Endothelial cell of umbilical vein (primary cell): ENCODE measurements around the gene ACBD3. TPM values are rescaled to one million over a fixed set of nuclear protein-coding genes. Genes with fewer than 3 reads are reported as not detected.

ENCODE experiments used
- BruUV-seq: library from RNA; stranded (reverse); fragments of 400-500 nt; replicated peaks from 2 replicates; lab custom pipeline; 2021; lab: Mats Ljungman, UMichigan
- CTCF ChIA-PET: fragments of 300-600, 350-600 bp; sonication (Branson Sonifier 250); formaldehyde crosslinking; loops from one replicate; lab custom pipeline; 2021; ENCODE audit warnings: antibody characterized with exemption, inconsistent platforms; lab: Charles Lee
- POLR2A ChIA-PET: fragments of 300-600, 350-600 bp; sonication (Branson Sonifier 250); formaldehyde crosslinking; loops from one replicate; lab custom pipeline; 2021; ENCODE audit warnings: antibody characterized with exemption, inconsistent platforms; lab: Charles Lee
- DNase-seq: peaks from one replicate; pipeline ENCODE4 v3.0.0-alpha.2; 2011; ENCODE audit warnings: low read depth, low spot score
- FAIRE-seq: peaks from 2 replicates; lab custom pipeline; 2011; peaks lifted over from hg19 to GRCh38; lab: Jason Lieb, UNC
- H2AFZ ChIP-seq: 2 replicates; pipeline ENCODE4 v1.6.0; 2012; ENCODE audit warnings: low read depth, low read length, control low read depth, inconsistent platforms
- H3K27ac ChIP-seq: 2 replicates; pipeline ENCODE4 v1.5.1; 2011; ENCODE audit warnings: low read depth, mild to moderate bottlenecking, control low read depth, low read length, moderate library complexity; ENCODE audit not compliant: insufficient read depth
- H3K27me3 ChIP-seq, 2 experiments: 2 replicates each; pipeline versions ENCODE4 v1.6.0 to v1.6.1; 2011; ENCODE audit warnings: low read length in 2 of 2, mixed read lengths in 1 of 2; ENCODE audit not compliant: control insufficient read depth in 2 of 2, insufficient read depth in 2 of 2
- H3K36me3 ChIP-seq, 2 experiments: 2 replicates in 1 of 2; 3 replicates in 1 of 2; pipeline ENCODE4 v1.5.1; 2011; ENCODE audit warnings: low read length in 2 of 2, mild to moderate bottlenecking in 1 of 2, moderate library complexity in 1 of 2; ENCODE audit not compliant: control insufficient read depth in 2 of 2, insufficient read depth in 2 of 2; ENCODE audit errors: extremely low read depth in 1 of 2
- H3K4me1 ChIP-seq: 3 replicates; pipeline ENCODE4 v1.5.1; 2011; ENCODE audit warnings: mild to moderate bottlenecking, low read length; ENCODE audit not compliant: control insufficient read depth, insufficient read depth; ENCODE audit errors: extremely low read depth
- H3K4me2 ChIP-seq: 2 replicates; pipeline ENCODE4 v1.6.1; 2011; ENCODE audit warnings: low read length, control low read depth, mixed read lengths; ENCODE audit not compliant: insufficient read depth
- H3K4me3 ChIP-seq, 3 experiments: fragments of 200-600 bp in 1 of 3; sonication (generic), shearing (Covaris generic) in 1 of 3; replicated peaks in 1 of 3; 2 replicates each; pipeline ENCODE4 v1.5.1; 2011 to 2016; ENCODE audit warnings: control low read depth in 3 of 3, low read length in 3 of 3, mild to moderate bottlenecking in 2 of 3, inconsistent platforms in 1 of 3, low read depth in 1 of 3, moderate library complexity in 1 of 3; ENCODE audit not compliant: insufficient read depth in 1 of 3
- H3K79me2 ChIP-seq: 2 replicates; pipeline ENCODE4 v1.6.0; 2012; ENCODE audit warnings: low read length, inconsistent platforms; ENCODE audit not compliant: control insufficient read depth, insufficient read depth
- H3K9ac ChIP-seq: replicated peaks from 2 replicates; pipeline ENCODE3; 2011; ENCODE audit warnings: low read length, control low read depth; ENCODE audit not compliant: insufficient read depth; ENCODE audit errors: extremely low read depth
- H3K9me1 ChIP-seq: replicated peaks from 3 replicates; pipeline ENCODE4 v1.6.0; 2011; ENCODE audit warnings: mild to moderate bottlenecking, low read length; ENCODE audit not compliant: control insufficient read depth, insufficient read depth; ENCODE audit errors: extremely low read depth
- H3K9me3 ChIP-seq: replicated peaks from 2 replicates; pipeline ENCODE4 v1.5.1; 2012; ENCODE audit warnings: low read length, inconsistent platforms; ENCODE audit not compliant: control insufficient read depth, insufficient read depth
- H4K20me1 ChIP-seq: replicated peaks from 2 replicates; pipeline ENCODE3; 2011; ENCODE audit warnings: mild to moderate bottlenecking, low read length; ENCODE audit not compliant: control insufficient read depth, insufficient read depth; ENCODE audit errors: extremely low read depth
- CTCF ChIP-seq, 2 donors: IDR thresholded peaks; 1 replicate in 1 of 2; 2 replicates in 1 of 2; pipeline ENCODE4 v1.5.1; 2011; ENCODE audit warnings: low read length in 2 of 2, mild to moderate bottlenecking in 2 of 2, moderate library complexity in 2 of 2, control low read depth in 1 of 2, inconsistent platforms in 1 of 2, low read depth in 1 of 2; ENCODE audit not compliant: insufficient read depth in 1 of 2; ENCODE audit errors: extremely low read depth in 1 of 2
- EZH2 ChIP-seq: IDR thresholded peaks from 2 replicates; pipeline ENCODE4 v1.6.1; 2012; ENCODE audit warnings: borderline replicate concordance, low read depth, mild to moderate bottlenecking, moderate library complexity, low read length, inconsistent platforms; ENCODE audit not compliant: severe bottlenecking
- GATA2 ChIP-seq: IDR thresholded peaks from 2 replicates; pipeline ENCODE4 v1.7.0; 2011; ENCODE audit warnings: low read depth, mild to moderate bottlenecking, moderate library complexity, mixed read lengths, low read length; ENCODE audit not compliant: insufficient read length, insufficient read depth
- JUN ChIP-seq: IDR thresholded peaks from 2 replicates; pipeline ENCODE4 v1.6.1; 2011; ENCODE audit warnings: borderline replicate concordance, low read depth; ENCODE audit not compliant: insufficient read length, insufficient read depth
- POLR2A ChIP-seq: IDR thresholded peaks from 2 replicates; pipeline ENCODE4 v1.6.1; 2012; ENCODE audit warnings: low read depth, mild to moderate bottlenecking, control low read depth, low read length
- POLR2AphosphoS5 ChIP-seq: IDR thresholded peaks from 2 replicates; pipeline ENCODE4 v1.6.1; 2012; ENCODE audit warnings: low read depth, mild to moderate bottlenecking, control low read depth, low read length, moderate library complexity; ENCODE audit not compliant: insufficient read depth
- dilution Hi-C: fragments of 300-500 bp; cut with MboI; formaldehyde crosslinking; loops from one replicate; pipeline ENCODE4 v1.15.0; 2019; ENCODE audit warnings: low sequenced_read_pairs; ENCODE audit not compliant: extremely low pct_ligation_motif_present
- intact Hi-C: fragments of 100-400 bp; cut with micrococcal nuclease; formaldehyde crosslinking; loops from one replicate; pipeline ENCODE4 v1.10.0; 2022
- polyA plus RNA-seq, 4 experiments: library from polyadenylated mRNA; depleted of rRNA in 3 of 4; stranded (reverse) in 3 of 4; unstranded in 1 of 4; fragments of >200 nt; gene quantifications; 2 replicates each; pipeline versions ENCODE4 v1.2.1 to v1.2.3, GENCODE V29; 2011 to 2012; ENCODE audit warnings: missing spikeins in 1 of 4
- total RNA-seq: library from RNA; stranded (reverse); gene quantifications from 2 replicates; pipeline ENCODE4 v1.2.3, GENCODE V29; 2021

The ACBD3 gene
- total and polyA plus RNA-seq, 2 donors (not counting 3 experiments of a cell fraction or from before 2014, with no cell fraction given), result 12.3 to 36.4 TPM

GRCh38 chr1:226203655-226204054 is 17.1 kb upstream of the ACBD3 start:
- intact Hi-C loops, result no loop called here
- no TSS peak for BruUV-seq

More at GRCh38 chr1:226203655-226204054, 17.1 kb upstream of the ACBD3 start:
- ChIA-PET POLR2A (no interaction called here), CTCF (interaction anchor here (1.9 kb wide), 1 partner anchor 129 kb away, joined by 8 read pairs; no protein-coding TSS in a partner anchor)
- FAIRE-seq (no peak), DNase-seq (no peak)
- H3K4me1 ChIP-seq, result no peaks in the 10 kb centered on the region
- no peak overlapping the region for H3K4me2 ChIP-seq
- no peak overlapping the region for H3K4me3 ChIP-seq
- no peaks in the 10 kb centered on the region for H3K79me2 ChIP-seq
- peaks cover 0 to 1% of the 10 kb centered on the region in 2 experiments for H3K27me3 ChIP-seq
- H3K27ac ChIP-seq, result no peak overlapping the region
- no peak overlapping the region for H3K9ac ChIP-seq
- no peaks in the 10 kb centered on the region for H3K9me3 ChIP-seq
- TF ChIP-seq CTCF (IDR thresholded peaks at IDR 0.05; ENCODE audit: extremely low read depth in 1 of 2, insufficient read depth in 1 of 2, low read depth in 1 of 2, low read length in 2 of 2), result no peak
- no peak for TF ChIP-seq POLR2AphosphoS5
- no peak for TF ChIP-seq POLR2A
- TF ChIP-seq GATA2, result no peak
- no peak for TF ChIP-seq EZH2
- TF ChIP-seq JUN, result no peak
- no peaks in the 10 kb centered on the region for H3K36me3 ChIP-seq
- H3K9me1 ChIP-seq, result no peaks in the 10 kb centered on the region
- H2AFZ ChIP-seq, result no peak overlapping the region
- H4K20me1 ChIP-seq, result no peaks in the 10 kb centered on the region
- dilution Hi-C loops, result no loop called here
